Measurements from ENCODE around the gene CNTFR.
A peak's percentile ranks its signal among the peaks of the same experiment; 100 is the strongest.

CNTFR gene

GRCh38 chr9:34594177-34594576 lies 4.7 kb upstream of the CNTFR start:
- peak in 1 of 2 donors; percentile 64 for DNase-seq
- H3K4me1 ChIP-seq, result peaks cover 0 to 55% (median 42%) of the 10 kb centered on the region in 4 donors
- intact Hi-C loops (cut with DNase I; ENCODE audit: low total_unique reads), result loop anchor here (5.0 kb wide), 3 partner anchors 47 to 262 kb away; no protein-coding TSS in a partner anchor
- no peaks in the 10 kb centered on the region for H3K9me3 ChIP-seq
- H3K27me3 ChIP-seq, result peaks cover 0 to 33% of the 10 kb centered on the region in 2 donors
- TF ChIP-seq, protein P1, sequence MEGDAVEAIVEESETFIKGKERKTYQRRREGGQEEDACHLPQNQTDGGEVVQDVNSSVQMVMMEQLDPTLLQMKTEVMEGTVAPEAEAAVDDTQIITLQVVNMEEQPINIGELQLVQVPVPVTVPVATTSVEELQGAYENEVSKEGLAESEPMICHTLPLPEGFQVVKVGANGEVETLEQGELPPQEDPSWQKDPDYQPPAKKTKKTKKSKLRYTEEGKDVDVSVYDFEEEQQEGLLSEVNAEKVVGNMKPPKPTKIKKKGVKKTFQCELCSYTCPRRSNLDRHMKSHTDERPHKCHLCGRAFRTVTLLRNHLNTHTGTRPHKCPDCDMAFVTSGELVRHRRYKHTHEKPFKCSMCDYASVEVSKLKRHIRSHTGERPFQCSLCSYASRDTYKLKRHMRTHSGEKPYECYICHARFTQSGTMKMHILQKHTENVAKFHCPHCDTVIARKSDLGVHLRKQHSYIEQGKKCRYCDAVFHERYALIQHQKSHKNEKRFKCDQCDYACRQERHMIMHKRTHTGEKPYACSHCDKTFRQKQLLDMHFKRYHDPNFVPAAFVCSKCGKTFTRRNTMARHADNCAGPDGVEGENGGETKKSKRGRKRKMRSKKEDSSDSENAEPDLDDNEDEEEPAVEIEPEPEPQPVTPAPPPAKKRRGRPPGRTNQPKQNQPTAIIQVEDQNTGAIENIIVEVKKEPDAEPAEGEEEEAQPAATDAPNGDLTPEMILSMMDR (IDR thresholded peaks at IDR 0.05), result no peak
- H3K36me3 ChIP-seq, result no peaks in the 10 kb centered on the region
- H3K27ac ChIP-seq, result peak overlapping the region; percentile 40 to 67
- no peak overlapping the region for H3K4me3 ChIP-seq

DNA sequence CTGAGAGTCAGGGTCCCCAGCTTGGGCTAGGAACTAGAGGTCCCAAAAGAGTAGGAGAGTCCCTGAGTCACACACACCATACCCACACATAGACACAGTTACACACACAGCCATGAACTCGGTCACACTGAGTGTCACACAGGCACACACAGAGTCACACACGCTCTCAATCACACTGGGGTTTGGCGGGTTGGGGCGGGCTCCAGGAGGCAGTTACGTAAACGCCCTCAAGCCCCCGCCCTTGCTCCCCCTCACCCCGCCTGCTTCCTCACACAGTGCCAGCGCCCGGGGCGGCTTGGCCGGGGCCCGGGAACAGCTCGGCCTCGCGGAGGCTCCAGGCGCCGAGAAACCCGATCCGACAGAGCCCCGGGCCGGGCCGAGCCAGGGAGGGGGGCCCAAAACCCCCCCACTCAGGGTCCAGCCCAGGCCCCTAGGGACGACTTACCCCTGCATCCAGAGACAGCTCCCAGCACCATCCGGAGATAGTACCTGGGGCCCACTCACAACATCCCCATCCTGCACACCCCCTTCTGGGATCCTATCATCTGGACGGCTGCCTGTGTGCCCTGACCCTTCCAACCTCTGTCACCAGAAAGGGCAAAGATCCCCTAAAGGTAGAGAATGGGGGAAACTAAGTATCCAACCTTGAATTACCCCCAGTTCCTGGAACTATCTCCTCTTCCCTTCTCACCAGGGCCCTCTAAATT lies 3.5 kb upstream of the CNTFR start:
- Histone ChIP-seq H3K9me3 (no peaks in the 10 kb centered on the region), H3K4me3 (peak overlapping the region in 1 of 2 donors; percentile 13), H3K27me3 (peaks cover 0 to 42% of the 10 kb centered on the region in 2 donors), H3K27ac (peak overlapping the region; percentile 40 to 67), H3K36me3 (no peaks in the 10 kb centered on the region), H3K4me1 (peaks cover 0 to 63% (median 48%) of the 10 kb centered on the region in 4 donors)
- intact Hi-C loops (cut with DNase I; ENCODE audit: low total_unique reads), result loop anchor here (5.0 kb wide), 3 partner anchors 46 to 261 kb away; no protein-coding TSS in a partner anchor
- TF ChIP-seq, protein P1 (IDR thresholded peaks at IDR 0.05), result no peak
- DNase-seq, result peak; percentile 85 to 88

DNA sequence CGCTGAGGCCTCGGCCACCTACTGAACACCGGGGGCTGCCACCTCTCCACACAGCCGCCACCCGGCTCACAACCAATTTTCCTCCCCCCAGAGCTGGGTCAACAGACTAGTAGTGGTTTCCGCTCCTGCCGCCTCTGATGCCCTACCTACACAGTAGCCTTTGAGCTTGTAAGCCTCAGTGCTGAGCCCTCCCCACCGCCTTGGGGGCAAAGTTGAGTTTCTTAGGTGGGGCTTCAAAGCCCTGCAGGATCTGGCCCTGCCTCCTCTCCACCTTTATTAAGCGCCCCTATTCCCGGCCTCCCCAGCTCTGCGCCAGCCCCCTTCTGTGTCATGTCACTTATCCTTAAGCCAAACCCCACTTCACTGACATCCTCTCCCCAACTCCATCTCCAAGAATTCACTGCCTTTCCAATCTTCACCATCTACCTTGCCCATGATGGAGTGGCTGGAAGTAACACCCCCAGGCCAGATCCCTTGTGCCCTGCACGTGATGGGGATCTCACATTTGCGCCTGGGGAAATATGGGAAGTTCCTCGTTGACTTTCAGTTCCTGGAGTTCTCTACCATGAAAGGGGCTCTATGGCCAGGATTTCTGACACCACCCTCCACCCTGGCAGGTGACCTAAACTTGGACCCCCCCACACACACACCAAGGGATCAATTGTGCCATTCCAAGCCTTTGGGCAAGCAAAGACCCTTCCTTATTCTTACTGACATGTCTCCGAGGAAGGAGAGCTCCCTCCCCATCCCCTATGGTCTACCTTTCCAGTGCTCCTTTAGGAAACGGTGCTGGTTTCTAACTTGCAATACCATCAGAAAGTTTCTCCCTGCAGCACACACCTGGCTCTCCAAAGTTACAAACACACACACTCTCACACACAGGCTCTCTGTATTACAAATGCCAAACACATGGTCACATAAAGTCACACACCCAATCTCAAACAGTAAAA lies 2.7 kb upstream of the CNTFR start:
- intact Hi-C loops (cut with DNase I; ENCODE audit: low total_unique reads), result loop anchor here (5.0 kb wide), 3 partner anchors 45 to 260 kb away; no protein-coding TSS in a partner anchor
- H3K4me3 ChIP-seq, result peak overlapping the region in 1 of 2 donors; percentile 54

DNA sequence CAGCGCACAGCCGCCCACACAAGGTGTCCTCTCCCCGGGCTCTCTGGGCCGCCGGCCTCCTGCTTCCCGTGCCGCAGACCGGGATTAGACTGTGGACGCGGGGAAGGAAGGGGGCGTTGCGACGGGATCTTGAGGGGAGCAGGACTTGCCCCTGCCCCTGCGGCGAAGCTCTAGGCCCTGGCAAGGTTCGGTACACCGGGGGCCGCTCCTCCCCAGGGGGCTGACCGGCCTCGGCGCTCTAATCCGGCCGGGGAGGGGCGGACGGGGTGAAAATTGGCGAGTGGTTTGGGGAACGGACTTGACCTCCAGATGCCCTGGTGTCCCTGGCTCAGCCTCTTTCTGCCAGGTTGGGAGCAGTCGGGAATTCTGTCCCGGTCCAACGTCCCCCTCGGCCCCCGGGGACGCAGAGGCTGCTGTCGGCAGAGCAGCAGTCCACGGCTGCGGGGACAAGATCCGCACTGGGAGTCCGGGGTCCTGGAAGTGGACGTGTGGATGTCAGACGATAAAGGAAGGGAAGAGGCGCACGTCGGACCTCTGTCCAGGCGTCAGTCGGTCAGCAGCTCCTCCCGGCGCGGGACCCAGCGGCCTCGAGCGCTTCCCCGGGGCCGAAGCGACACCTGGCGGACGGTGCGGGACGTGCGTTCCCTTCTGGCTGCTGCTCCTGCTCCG lies 1.9 kb upstream of the CNTFR start:
- intact Hi-C loops (cut with DNase I; ENCODE audit: low total_unique reads), result loop anchor here (5.0 kb wide), 3 partner anchors 44 to 259 kb away; no protein-coding TSS in a partner anchor
- peak; percentile 81 to 91 for DNase-seq
- Histone ChIP-seq H3K4me1 (peaks cover 0 to 63% (median 48%) of the 10 kb centered on the region in 4 donors), H3K27ac (peak overlapping the region; percentile 16 to 33), H3K27me3 (peaks cover 0 to 57% of the 10 kb centered on the region in 2 donors), H3K9me3 (no peaks in the 10 kb centered on the region), H3K36me3 (no peaks in the 10 kb centered on the region), H3K4me3 (peak overlapping the region; percentile 49 to 54)
- TF ChIP-seq, protein P1 (IDR thresholded peaks at IDR 0.05), result peak; percentile 89 to 92

More for the DNA sequence above, 2.7 kb upstream of the CNTFR start:
- TF ChIP-seq, protein P1 (IDR thresholded peaks at IDR 0.05), result no peak
- H3K27ac ChIP-seq, result peak overlapping the region in 1 of 2 donors; percentile 67
- no peaks in the 10 kb centered on the region for H3K36me3 ChIP-seq
- DNase-seq, result no peak
- H3K9me3 ChIP-seq, result no peaks in the 10 kb centered on the region
- H3K27me3 ChIP-seq, result peaks cover 0 to 49% of the 10 kb centered on the region in 2 donors
- H3K4me1 ChIP-seq, result peaks cover 0 to 63% (median 48%) of the 10 kb centered on the region in 4 donors

Measured in tibial artery (tissue), 4 donors.